ENCODE results near the gene INSM1. TPM values are rescaled to one million over a fixed set of nuclear protein-coding genes. Genes with fewer than 3 reads are reported as not detected.

Gene INSM1
- total RNA-seq, 1 experiment from 2014 or later = not detected

DNA sequence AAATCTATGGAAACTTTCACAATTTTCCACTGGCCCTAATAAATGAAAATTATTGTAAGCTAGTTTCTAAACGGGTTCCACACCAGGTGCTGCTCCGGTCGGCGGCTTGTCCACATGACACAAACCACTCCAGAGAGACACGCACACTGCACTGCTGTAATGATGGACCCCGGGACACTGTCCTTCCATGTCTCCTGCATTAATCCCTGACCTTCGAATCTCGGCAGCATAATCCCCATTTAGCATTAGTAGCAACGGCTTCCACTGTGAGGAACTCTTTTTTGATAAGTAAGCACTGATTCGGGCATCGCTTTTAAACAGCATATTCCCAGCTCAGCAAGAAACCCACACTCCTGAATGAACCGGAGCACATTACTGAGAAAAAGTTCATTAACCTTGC, 43.5 kb downstream of the INSM1 start:
- no peaks in the 10 kb centered on the region for H3K79me2 ChIP-seq (ENCODE audit: low read length)
- no peak overlapping the region for H3K27ac ChIP-seq (ENCODE audit: low read length)
- H3K4me1 ChIP-seq (ENCODE audit: low read length) = no peaks in the 10 kb centered on the region
- H3K9ac ChIP-seq (ENCODE audit: low read length) = no peak overlapping the region
- H3K9me2 ChIP-seq (replicated peaks; ENCODE audit: insufficient read depth, low read length) = no peaks in the 10 kb centered on the region
- no peaks in the 10 kb centered on the region for H3K36me3 ChIP-seq (ENCODE audit: insufficient read depth, low read length)
- no peak for DNase-seq
- no peaks in the 10 kb centered on the region for H3K9me3 ChIP-seq (ENCODE audit: low read length)
- no peaks in the 10 kb centered on the region for H3K27me3 ChIP-seq (ENCODE audit: low read length)
- no peak overlapping the region for H3K4me3 ChIP-seq (ENCODE audit: low read length)
- H4K20me1 ChIP-seq (ENCODE audit: insufficient read depth, low read depth, low read length) = no peaks in the 10 kb centered on the region
- H3K4me2 ChIP-seq (ENCODE audit: low read depth, low read length, poor library complexity, severe bottlenecking) = no peak overlapping the region
- H2AFZ ChIP-seq (ENCODE audit: low read length) = no peak overlapping the region

DNA sequence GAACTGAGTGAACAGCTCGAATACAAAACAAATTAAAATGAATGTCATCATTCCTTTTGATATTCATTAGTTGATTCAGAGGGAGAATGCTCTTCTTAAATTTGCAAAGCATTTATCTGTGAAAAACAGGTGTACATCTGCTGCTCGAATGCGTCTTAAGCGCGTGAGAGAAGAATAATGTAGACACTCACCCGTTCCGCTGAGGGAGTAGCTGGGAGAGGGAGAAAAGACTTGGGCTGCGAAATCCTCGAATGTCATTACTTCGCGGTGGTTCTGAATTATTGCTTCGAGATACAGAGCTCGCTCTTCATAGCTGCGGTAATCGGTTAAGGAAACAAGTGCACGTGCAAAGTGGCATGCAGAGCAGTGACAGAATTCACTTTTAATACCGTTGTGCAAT, 43.9 kb downstream of the INSM1 start:
- no peaks in the 10 kb centered on the region for H3K36me3 ChIP-seq (ENCODE audit: insufficient read depth, low read length)
- H2AFZ ChIP-seq (ENCODE audit: low read length) = no peak overlapping the region
- no peak overlapping the region for H3K4me3 ChIP-seq (ENCODE audit: low read length)
- H3K27ac ChIP-seq (ENCODE audit: low read length) = no peak overlapping the region
- no peaks in the 10 kb centered on the region; the same call in 1 of the 2 replicates for H4K20me1 ChIP-seq (ENCODE audit: insufficient read depth, low read depth, low read length)
- no peaks in the 10 kb centered on the region for H3K9me3 ChIP-seq (ENCODE audit: low read length)
- H3K79me2 ChIP-seq (ENCODE audit: low read length) = no peaks in the 10 kb centered on the region
- no peaks in the 10 kb centered on the region for H3K9me2 ChIP-seq (replicated peaks; ENCODE audit: insufficient read depth, low read length)
- H3K4me1 ChIP-seq (ENCODE audit: low read length) = no peaks in the 10 kb centered on the region
- DNase-seq = no peak
- no peaks in the 10 kb centered on the region for H3K27me3 ChIP-seq (ENCODE audit: low read length)
- H3K9ac ChIP-seq (ENCODE audit: low read length) = no peak overlapping the region
- no peak overlapping the region for H3K4me2 ChIP-seq (ENCODE audit: low read depth, low read length, poor library complexity, severe bottlenecking)

DNA sequence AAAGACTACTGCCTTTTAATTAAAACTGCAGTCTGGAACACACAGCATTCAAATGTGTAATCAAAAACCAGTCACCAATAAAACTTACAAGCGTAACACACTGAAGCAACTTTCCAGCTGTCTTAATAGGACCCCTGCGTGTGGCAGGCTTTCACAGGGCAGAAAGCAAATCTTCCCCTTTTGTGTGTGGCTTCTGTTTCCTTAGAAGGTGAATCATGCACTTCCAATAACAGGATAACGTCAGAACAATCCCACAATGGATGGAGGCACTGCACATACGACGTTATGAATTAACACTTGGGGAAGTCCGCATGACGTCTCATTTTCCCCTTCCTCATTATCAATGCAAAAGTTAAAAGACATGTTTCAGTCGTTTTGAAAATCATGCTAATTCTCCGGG, 44.8 kb downstream of the INSM1 start:
- no peaks in the 10 kb centered on the region for H3K36me3 ChIP-seq (ENCODE audit: insufficient read depth, low read length)
- no peak overlapping the region for H3K27ac ChIP-seq (ENCODE audit: low read length)
- no peak overlapping the region for H3K9ac ChIP-seq (ENCODE audit: low read length)
- H2AFZ ChIP-seq (ENCODE audit: low read length) = no peak overlapping the region
- H3K79me2 ChIP-seq (ENCODE audit: low read length) = no peaks in the 10 kb centered on the region
- H3K4me2 ChIP-seq (ENCODE audit: low read depth, low read length, poor library complexity, severe bottlenecking) = no peak overlapping the region
- no peaks in the 10 kb centered on the region for H3K9me3 ChIP-seq (ENCODE audit: low read length)
- no peak overlapping the region for H3K4me3 ChIP-seq (ENCODE audit: low read length)
- no peaks in the 10 kb centered on the region for H3K4me1 ChIP-seq (ENCODE audit: low read length)
- no peak for DNase-seq
- H4K20me1 ChIP-seq (ENCODE audit: insufficient read depth, low read depth, low read length) = no peaks in the 10 kb centered on the region; the same call in 1 of the 2 replicates
- H3K27me3 ChIP-seq (ENCODE audit: low read length) = no peaks in the 10 kb centered on the region
- H3K9me2 ChIP-seq (replicated peaks; ENCODE audit: insufficient read depth, low read length) = no peaks in the 10 kb centered on the region

DNA sequence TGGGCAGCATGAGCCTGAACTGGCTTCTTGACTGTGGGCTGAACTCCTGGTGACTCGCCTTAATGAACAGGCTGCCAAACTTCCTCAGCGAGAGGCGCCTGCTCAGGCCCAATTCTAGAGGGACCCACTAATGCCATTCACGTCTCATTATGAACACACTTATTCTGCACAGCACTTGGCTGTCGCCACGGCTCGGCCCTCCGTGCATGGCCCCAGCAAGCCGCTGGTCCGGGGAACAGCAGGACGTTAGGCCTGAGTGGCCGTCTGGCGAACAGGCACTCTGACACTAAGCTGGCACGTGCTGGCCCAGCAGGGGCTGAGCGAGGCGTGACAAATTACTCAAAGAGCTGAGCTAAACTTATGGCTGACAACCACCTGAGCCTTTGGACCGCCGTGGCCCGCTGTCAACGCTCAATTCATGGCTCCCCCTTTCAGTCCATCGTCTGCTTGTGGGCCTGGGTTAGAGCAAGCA, 45.9 kb downstream of the INSM1 start:
- Histone ChIP-seq H3K36me3 (ENCODE audit: insufficient read depth, low read length) (no peaks in the 10 kb centered on the region), H3K27me3 (ENCODE audit: low read length) (no peaks in the 10 kb centered on the region), H3K9me2 (replicated peaks; ENCODE audit: insufficient read depth, low read length) (no peaks in the 10 kb centered on the region), H3K79me2 (ENCODE audit: low read length) (no peaks in the 10 kb centered on the region), H3K27ac (ENCODE audit: low read length) (no peak overlapping the region), H3K4me3 (ENCODE audit: low read length) (no peak overlapping the region), H4K20me1 (ENCODE audit: insufficient read depth, low read depth, low read length) (no peaks in the 10 kb centered on the region; the same call in 1 of the 2 replicates), H3K9me3 (ENCODE audit: low read length) (no peaks in the 10 kb centered on the region), H3K9ac (ENCODE audit: low read length) (no peak overlapping the region), H3K4me2 (ENCODE audit: low read depth, low read length, poor library complexity, severe bottlenecking) (no peak overlapping the region), H2AFZ (ENCODE audit: low read length) (no peak overlapping the region), H3K4me1 (ENCODE audit: low read length) (no peaks in the 10 kb centered on the region)
- no peak for DNase-seq

DNA sequence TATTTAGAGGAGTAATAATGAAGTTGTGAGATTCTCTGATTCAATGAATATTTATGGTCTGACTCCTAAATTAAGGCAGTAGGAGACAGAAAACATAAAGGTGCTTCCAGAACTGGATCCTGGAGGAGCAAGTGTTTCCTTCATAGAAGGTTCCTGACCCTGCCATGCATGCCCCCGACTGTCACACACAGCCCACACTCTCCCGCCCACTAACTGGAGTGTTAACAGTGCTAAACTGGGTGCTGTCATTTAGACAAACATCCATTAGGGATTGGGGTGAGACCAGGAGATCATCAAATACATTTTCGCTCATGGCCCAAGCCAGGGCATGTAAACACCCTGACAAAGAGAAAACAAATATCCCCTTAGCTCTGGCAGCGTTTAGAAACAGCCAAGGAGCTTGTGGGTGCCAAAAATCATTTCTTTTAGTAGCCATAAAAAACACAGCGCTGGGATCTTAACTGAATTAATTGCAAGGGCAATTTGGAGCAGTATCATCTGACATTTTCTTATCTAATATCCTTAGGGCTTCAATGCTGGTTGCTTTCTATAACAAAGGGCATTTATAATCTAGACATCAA, 46.8 kb downstream of the INSM1 start:
- Histone ChIP-seq H3K79me2 (ENCODE audit: low read length) (no peaks in the 10 kb centered on the region), H3K9me2 (replicated peaks; ENCODE audit: insufficient read depth, low read length) (no peaks in the 10 kb centered on the region), H3K36me3 (ENCODE audit: insufficient read depth, low read length) (no peaks in the 10 kb centered on the region), H3K4me2 (ENCODE audit: low read depth, low read length, poor library complexity, severe bottlenecking) (no peak overlapping the region), H3K27me3 (ENCODE audit: low read length) (no peaks in the 10 kb centered on the region), H3K4me1 (ENCODE audit: low read length) (no peaks in the 10 kb centered on the region), H3K4me3 (ENCODE audit: low read length) (no peak overlapping the region), H4K20me1 (ENCODE audit: insufficient read depth, low read depth, low read length) (no peaks in the 10 kb centered on the region; the same call in 1 of the 2 replicates), H3K9ac (ENCODE audit: low read length) (no peak overlapping the region), H2AFZ (ENCODE audit: low read length) (no peak overlapping the region), H3K27ac (ENCODE audit: low read length) (no peak overlapping the region), H3K9me3 (ENCODE audit: low read length) (no peaks in the 10 kb centered on the region)
- no peak for DNase-seq

DNA sequence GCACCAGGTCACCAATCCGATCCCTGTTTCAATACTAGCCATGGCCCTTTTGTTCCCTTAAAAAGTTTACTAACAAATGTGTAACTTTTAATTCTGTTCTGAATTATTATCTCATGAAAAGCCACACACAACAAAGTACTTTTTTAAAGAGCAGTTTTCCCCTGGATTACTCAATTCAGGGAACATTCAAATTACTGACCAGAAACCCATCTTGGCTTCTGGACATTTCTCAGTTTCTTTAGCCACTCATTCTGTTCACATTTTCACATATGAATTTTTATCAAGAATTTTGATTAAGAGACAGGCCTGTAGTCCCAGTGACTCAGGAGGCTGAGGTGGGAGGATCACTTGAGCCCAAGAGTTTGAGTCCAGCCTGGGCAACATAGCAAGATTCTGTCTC, 47.4 kb downstream of the INSM1 start:
- Histone ChIP-seq H3K79me2 (ENCODE audit: low read length) (no peaks in the 10 kb centered on the region), H2AFZ (ENCODE audit: low read length) (no peak overlapping the region), H3K9me2 (replicated peaks; ENCODE audit: insufficient read depth, low read length) (no peaks in the 10 kb centered on the region), H3K4me2 (ENCODE audit: low read depth, low read length, poor library complexity, severe bottlenecking) (no peak overlapping the region), H3K27ac (ENCODE audit: low read length) (no peak overlapping the region), H3K4me1 (ENCODE audit: low read length) (no peaks in the 10 kb centered on the region), H3K9me3 (ENCODE audit: low read length) (no peaks in the 10 kb centered on the region), H3K36me3 (ENCODE audit: insufficient read depth, low read length) (no peaks in the 10 kb centered on the region), H4K20me1 (ENCODE audit: insufficient read depth, low read depth, low read length) (no peaks in the 10 kb centered on the region; the same call in 1 of the 2 replicates), H3K4me3 (ENCODE audit: low read length) (no peak overlapping the region), H3K27me3 (ENCODE audit: low read length) (no peaks in the 10 kb centered on the region), H3K9ac (ENCODE audit: low read length) (no peak overlapping the region)
- DNase-seq = no peak

DNA sequence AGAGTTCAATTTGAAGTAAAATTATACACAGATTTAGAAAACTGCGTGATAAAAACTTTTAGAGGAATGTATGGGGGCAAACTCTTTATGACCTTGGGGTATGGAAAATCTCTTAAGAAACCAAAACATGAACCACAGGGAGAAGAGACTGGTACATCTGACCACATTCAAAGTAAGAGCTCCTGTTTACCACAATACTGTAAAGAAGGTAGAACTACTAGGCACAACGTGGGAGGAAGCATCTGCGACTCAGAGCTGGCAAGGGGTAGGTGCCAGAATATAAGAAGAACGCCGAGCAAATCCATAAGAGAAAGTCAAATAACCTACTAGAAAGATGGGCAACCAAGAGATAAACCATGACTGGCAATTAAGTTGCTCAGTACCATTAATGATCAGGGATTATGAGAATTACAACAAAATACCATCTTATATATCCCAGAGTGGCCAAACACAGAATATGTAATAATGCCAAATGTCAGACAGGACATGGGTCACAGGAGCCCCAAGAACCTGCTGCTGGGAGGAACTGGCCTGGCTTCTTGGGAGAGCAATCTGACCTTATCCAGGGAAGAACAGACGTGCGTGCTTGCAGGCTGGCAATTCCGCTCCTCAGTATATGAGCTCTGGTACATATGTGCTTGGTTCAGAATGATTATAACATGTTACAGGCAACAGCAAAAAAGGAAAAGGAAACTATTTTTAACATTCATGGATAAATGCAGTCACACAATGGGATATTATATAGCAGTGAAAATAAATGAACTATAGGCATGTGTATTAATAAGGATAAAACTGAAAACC, 50.2 kb downstream of the INSM1 start:
- no peak overlapping the region for H3K27ac ChIP-seq (ENCODE audit: low read length)
- no peaks in the 10 kb centered on the region for H3K27me3 ChIP-seq (ENCODE audit: low read length)
- H3K9me3 ChIP-seq (ENCODE audit: low read length) = no peaks in the 10 kb centered on the region
- no peaks in the 10 kb centered on the region for H3K79me2 ChIP-seq (ENCODE audit: low read length)
- no peak overlapping the region for H3K9ac ChIP-seq (ENCODE audit: low read length)
- no peaks in the 10 kb centered on the region; the same call in 1 of the 2 replicates for H4K20me1 ChIP-seq (ENCODE audit: insufficient read depth, low read depth, low read length)
- H3K4me3 ChIP-seq (ENCODE audit: low read length) = no peak overlapping the region
- H3K36me3 ChIP-seq (ENCODE audit: insufficient read depth, low read length) = no peaks in the 10 kb centered on the region
- no peaks in the 10 kb centered on the region for H3K4me1 ChIP-seq (ENCODE audit: low read length)
- no peaks in the 10 kb centered on the region for H3K9me2 ChIP-seq (replicated peaks; ENCODE audit: insufficient read depth, low read length)
- no peak overlapping the region for H2AFZ ChIP-seq (ENCODE audit: low read length)
- no peak overlapping the region for H3K4me2 ChIP-seq (ENCODE audit: low read depth, low read length, poor library complexity, severe bottlenecking)
- no peak for DNase-seq
